ENCODE results near the gene GHRH.

GHRH gene

GRCh38 chr20:37259865-37260264, 1.7 kb downstream of the GHRH start:
- Mint-ChIP-seq H3K4me3 (no peak overlapping the region), H3K27me3 (peaks cover 8% of the 10 kb centered on the region), H3K36me3 (ENCODE audit: low read depth) (no peaks in the 10 kb centered on the region), H3K4me1 (ENCODE audit: low read depth) (no peaks in the 10 kb centered on the region), H3K9me3 (no peaks in the 10 kb centered on the region), H3K27ac (no peak overlapping the region)
- no peak for DNase-seq

- Mint-ChIP-seq H3K27ac (no peak overlapping the region), H3K27me3 (peaks cover 8% of the 10 kb centered on the region), H3K9me3 (no peaks in the 10 kb centered on the region), H3K36me3 (ENCODE audit: low read depth) (no peaks in the 10 kb centered on the region), H3K4me1 (ENCODE audit: low read depth) (no peaks in the 10 kb centered on the region), H3K4me3 (no peak overlapping the region)
- DNase-seq, result no peak
These were observed 2.6 kb downstream of the GHRH start for GRCh38 chr20:37259031-37259430.

GRCh38 chr20:37257988-37258387, 3.6 kb downstream of the GHRH start:
- no peak for DNase-seq
- H3K36me3 Mint-ChIP-seq (ENCODE audit: low read depth), result no peaks in the 10 kb centered on the region

GRCh38 chr20:37257530-37257929, 4.1 kb downstream of the GHRH start:
- no peaks in the 10 kb centered on the region for H3K36me3 Mint-ChIP-seq (ENCODE audit: low read depth)
- H3K27me3 Mint-ChIP-seq, result peaks cover 8% of the 10 kb centered on the region
- no peaks in the 10 kb centered on the region for H3K9me3 Mint-ChIP-seq
- no peaks in the 10 kb centered on the region for H3K4me1 Mint-ChIP-seq (ENCODE audit: low read depth)
- DNase-seq, result no peak
- no peak overlapping the region for H3K27ac Mint-ChIP-seq
- no peak overlapping the region for H3K4me3 Mint-ChIP-seq

More at GRCh38 chr20:37257988-37258387, 3.6 kb downstream of the GHRH start:
- H3K27me3 Mint-ChIP-seq, result peaks cover 8% of the 10 kb centered on the region
- no peak overlapping the region for H3K4me3 Mint-ChIP-seq
- no peak overlapping the region for H3K27ac Mint-ChIP-seq
- H3K9me3 Mint-ChIP-seq, result no peaks in the 10 kb centered on the region
- H3K4me1 Mint-ChIP-seq (ENCODE audit: low read depth), result no peaks in the 10 kb centered on the region

GRCh38 chr20:37256286-37256685, 5.3 kb downstream of the GHRH start:
- Mint-ChIP-seq H3K4me3 (no peak overlapping the region), H3K36me3 (ENCODE audit: low read depth) (no peaks in the 10 kb centered on the region), H3K27me3 (peaks cover 5% of the 10 kb centered on the region), H3K9me3 (no peaks in the 10 kb centered on the region), H3K4me1 (ENCODE audit: low read depth) (no peaks in the 10 kb centered on the region), H3K27ac (no peak overlapping the region)
- DNase-seq, result no peak

- DNase-seq, result no peak
- Mint-ChIP-seq H3K27me3 (peaks cover 3% of the 10 kb centered on the region), H3K9me3 (no peaks in the 10 kb centered on the region), H3K4me3 (no peak overlapping the region), H3K36me3 (ENCODE audit: low read depth) (no peaks in the 10 kb centered on the region), H3K27ac (no peak overlapping the region), H3K4me1 (ENCODE audit: low read depth) (no peaks in the 10 kb centered on the region)
These were observed 7.3 kb downstream of the GHRH start for GRCh38 chr20:37254114-37254878.

GRCh38 chr20:37253087-37253486, 8.5 kb downstream of the GHRH start:
- H3K4me1 Mint-ChIP-seq (ENCODE audit: low read depth), result no peaks in the 10 kb centered on the region
- H3K36me3 Mint-ChIP-seq (ENCODE audit: low read depth), result peaks cover 3% of the 10 kb centered on the region

GRCh38 chr20:37251825-37252477, 9.7 kb downstream of the GHRH start:
- Mint-ChIP-seq H3K36me3 (ENCODE audit: low read depth) (peaks cover 3% of the 10 kb centered on the region), H3K4me3 (no peak overlapping the region), H3K9me3 (no peaks in the 10 kb centered on the region), H3K4me1 (ENCODE audit: low read depth) (no peaks in the 10 kb centered on the region), H3K27me3 (no peaks in the 10 kb centered on the region), H3K27ac (no peak overlapping the region)
- no peak for DNase-seq

More at GRCh38 chr20:37253087-37253486, 8.5 kb downstream of the GHRH start:
- Mint-ChIP-seq H3K27me3 (no peaks in the 10 kb centered on the region), H3K4me3 (no peak overlapping the region), H3K9me3 (no peaks in the 10 kb centered on the region), H3K27ac (no peak overlapping the region)
- no peak for DNase-seq

- no peak for DNase-seq
- H3K27ac Mint-ChIP-seq, result no peak overlapping the region
These were observed 12.3 kb downstream of the GHRH start for GRCh38 chr20:37249304-37249703.

GRCh38 chr20:37247547-37247946, 14.1 kb downstream of the GHRH start:
- H3K4me3 Mint-ChIP-seq, result no peak overlapping the region

More at GRCh38 chr20:37249304-37249703, 12.3 kb downstream of the GHRH start:
- Mint-ChIP-seq H3K4me3 (no peak overlapping the region), H3K27me3 (no peaks in the 10 kb centered on the region), H3K4me1 (ENCODE audit: low read depth) (no peaks in the 10 kb centered on the region), H3K36me3 (ENCODE audit: low read depth) (peaks cover 16% of the 10 kb centered on the region), H3K9me3 (no peaks in the 10 kb centered on the region)

GRCh38 chr20:37246736-37247135, 14.9 kb downstream of the GHRH start:
- DNase-seq, result no peak
- Mint-ChIP-seq H3K9me3 (no peaks in the 10 kb centered on the region), H3K4me1 (ENCODE audit: low read depth) (no peaks in the 10 kb centered on the region), H3K36me3 (ENCODE audit: low read depth) (peaks cover 41% of the 10 kb centered on the region), H3K27ac (no peak overlapping the region), H3K4me3 (no peak overlapping the region), H3K27me3 (no peaks in the 10 kb centered on the region)

More at GRCh38 chr20:37247547-37247946, 14.1 kb downstream of the GHRH start:
- DNase-seq, result no peak
- H3K27me3 Mint-ChIP-seq, result no peaks in the 10 kb centered on the region
- peaks cover 33% of the 10 kb centered on the region for H3K36me3 Mint-ChIP-seq (ENCODE audit: low read depth)
- H3K4me1 Mint-ChIP-seq (ENCODE audit: low read depth), result no peaks in the 10 kb centered on the region
- H3K9me3 Mint-ChIP-seq, result no peaks in the 10 kb centered on the region
- H3K27ac Mint-ChIP-seq, result no peak overlapping the region

- no peak for DNase-seq
- peaks cover 54% of the 10 kb centered on the region for H3K36me3 Mint-ChIP-seq (ENCODE audit: low read depth)
- no peaks in the 10 kb centered on the region for H3K9me3 Mint-ChIP-seq
- no peaks in the 10 kb centered on the region for H3K27me3 Mint-ChIP-seq
- H3K27ac Mint-ChIP-seq, result no peak overlapping the region
- no peaks in the 10 kb centered on the region for H3K4me1 Mint-ChIP-seq (ENCODE audit: low read depth)
- H3K4me3 Mint-ChIP-seq, result no peak overlapping the region
These were observed 16.1 kb downstream of the GHRH start for GRCh38 chr20:37245216-37246150.

GRCh38 chr20:37244572-37244957, 17.0 kb downstream of the GHRH start:
- no peak overlapping the region for H3K27ac Mint-ChIP-seq
- no peaks in the 10 kb centered on the region for H3K27me3 Mint-ChIP-seq
- peaks cover 63% of the 10 kb centered on the region for H3K36me3 Mint-ChIP-seq (ENCODE audit: low read depth)
- H3K4me1 Mint-ChIP-seq (ENCODE audit: low read depth), result no peaks in the 10 kb centered on the region
- DNase-seq, result no peak
- H3K4me3 Mint-ChIP-seq, result no peak overlapping the region
- no peaks in the 10 kb centered on the region for H3K9me3 Mint-ChIP-seq

- peaks cover 68% of the 10 kb centered on the region for H3K36me3 Mint-ChIP-seq (ENCODE audit: low read depth)
- no peaks in the 10 kb centered on the region for H3K4me1 Mint-ChIP-seq (ENCODE audit: low read depth)
- H3K27me3 Mint-ChIP-seq, result no peaks in the 10 kb centered on the region
- H3K9me3 Mint-ChIP-seq, result no peaks in the 10 kb centered on the region
- no peak for DNase-seq
- H3K27ac Mint-ChIP-seq, result peak overlapping the region; percentile 27
- no peak overlapping the region for H3K4me3 Mint-ChIP-seq
These were observed 17.6 kb downstream of the GHRH start for GRCh38 chr20:37243937-37244571.

Measured in activated T-cell treated with anti-CD3 and anti-CD28 coated beads, Interleukin-2, amount 50 U/mL, for 24 hours (primary cell).